H1 (cell line): ENCODE data around the gene COMT. TPM values are rescaled to one million over a fixed set of nuclear protein-coding genes. Genes with fewer than 3 reads are reported as not detected.

Source experiments
- GABPA ChIP-seq: IDR thresholded peaks from 2 replicates; pipeline ENCODE4 v1.6.1; 2011; ENCODE audit warnings: mild to moderate bottlenecking, low read length, moderate library complexity, borderline replicate concordance; ENCODE audit not compliant: insufficient read depth
- KDM4A ChIP-seq: IDR thresholded peaks from one replicate; pipeline ENCODE4 v1.7.1; 2012; ENCODE audit warnings: low read depth, mild to moderate bottlenecking, moderate library complexity, low read length, inconsistent platforms; ENCODE audit not compliant: severe bottlenecking
- KDM5A ChIP-seq: fragments of 200-600 bp; IDR thresholded peaks from 2 replicates; pipeline ENCODE4 v1.7.1; 2012; ENCODE audit warnings: mild to moderate bottlenecking, low read length, inconsistent platforms, mixed read lengths
- PHF8 ChIP-seq: fragments of 200-600 bp; sonication (generic); conservative IDR thresholded peaks from 2 replicates; pipeline ENCODE4 v1.7.1; 2012; ENCODE audit warnings: low read depth, mild to moderate bottlenecking, inconsistent platforms, low read length, moderate library complexity
- TAF1 ChIP-seq: IDR thresholded peaks from 2 replicates; pipeline ENCODE4 v1.6.1; 2011; ENCODE audit warnings: mild to moderate bottlenecking, low read depth, low read length
- YY1 ChIP-seq: IDR thresholded peaks from 2 replicates; pipeline ENCODE4 v1.6.1; 2011; ENCODE audit warnings: low read depth, mild to moderate bottlenecking, low read length
- polyA plus RNA-seq, 7 experiments: library from polyadenylated mRNA; depleted of rRNA in 3 of 7; stranded (reverse) in 5 of 7; unstranded in 2 of 7; fragments of >200 nt in 5 of 7; fragments of 200-250 nt in 2 of 7; gene quantifications; 1 replicate in 5 of 7; 2 replicates in 1 of 7; 4 replicates in 1 of 7; pipeline versions ENCODE4 v1.2.1 to v1.2.3, GENCODE V29; 2011 to 2013; ENCODE audit warnings: missing spikeins in 2 of 7, mixed read lengths in 2 of 7
- total RNA-seq: library from RNA; stranded (reverse); fragmentation: NEBNext Ultra II Directional; extraction: Animal tissue kit (Norgen Biotek cat#: 25700); gene quantifications from 2 replicates; pipeline ENCODE4 v1.2.1, GENCODE V29; 2021

Gene COMT
- total and polyA plus RNA-seq, 2 of the 8 experiments (the other 6 are each of a cell fraction or from before 2014, with no cell fraction given): 15.2 to 33.7 TPM

DNA sequence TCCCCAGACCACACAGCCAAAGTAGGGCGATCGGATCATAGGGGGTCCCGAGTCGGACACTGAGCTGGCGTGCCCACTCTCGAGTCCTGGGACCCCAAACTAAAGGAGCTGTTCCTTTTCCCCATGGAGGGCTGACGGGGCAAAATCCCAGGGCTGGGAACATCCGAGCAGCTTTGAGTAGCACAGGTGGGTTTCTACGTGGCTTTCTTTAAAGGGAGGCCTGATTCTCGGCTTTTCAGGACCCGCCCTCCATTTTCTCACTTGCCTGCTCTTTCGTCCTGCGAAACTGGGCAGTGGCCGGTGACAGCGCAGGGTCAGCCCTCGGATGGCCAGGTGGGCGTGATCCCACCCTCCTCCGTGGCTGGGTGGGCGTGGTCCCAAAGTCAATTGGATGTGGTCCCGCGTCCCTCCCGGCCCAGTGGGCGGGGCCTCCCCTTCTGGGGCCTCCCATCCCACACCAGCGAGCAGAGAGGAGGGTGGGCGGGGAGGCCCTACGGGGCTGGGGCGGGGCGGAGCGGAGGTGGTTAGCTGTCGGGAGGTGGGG is 17.5 kb downstream of the COMT start (continued):
- no peak for TF ChIP-seq PHF8
- no peak for TF ChIP-seq GABPA
- no peak for TF ChIP-seq KDM4A
- peak; percentile 60; the same call in 1 of the 2 replicates for TF ChIP-seq TAF1
- peak; percentile 63 for TF ChIP-seq YY1
- no peak for TF ChIP-seq KDM5A
